ENCODE data around the gene XXYLT1. TPM values are rescaled to one million over a fixed set of nuclear protein-coding genes. Genes with fewer than 3 reads are reported as not detected.
A peak's percentile ranks its signal among the peaks of the same experiment; 100 is the strongest.

XXYLT1 gene
- total and polyA plus RNA-seq, 2 of the 8 experiments (the other 6 are each of a cell fraction or from before 2014, with no cell fraction given): 18.9 to 23.8 TPM

GRCh38 chr3:195041871-195042742 is 228.9 kb downstream of the XXYLT1 start:
- no peak overlapping the region for H3K56ac ChIP-seq (replicated peaks; ENCODE audit: insufficient read length, low read depth, low read length)
- H2BK5ac ChIP-seq (ENCODE audit: low read depth, low read length): no peak overlapping the region
- H2AFZ ChIP-seq (ENCODE audit: low read length): no peak overlapping the region
- no peak overlapping the region; the same call in 1 of the 2 replicates for H4K8ac ChIP-seq (ENCODE audit: extremely low read depth, insufficient read depth, low read length)
- ChIA-PET POLR2A (ENCODE audit: partially characterized antibody) (no interaction called here), CTCF (ENCODE audit: partially characterized antibody) (interaction anchor here (0.9 to 2.7 kb wide), 15 partner anchors 13 to 359 kb away, joined by 3 to 10 read pairs (median 4); no protein-coding TSS in a partner anchor)
- TF ChIP-seq SAP30 (IDR thresholded peaks at IDR 0.05; ENCODE audit: insufficient read depth, insufficient replicate concordance, low read length): no peak
- no peak for TF ChIP-seq SP4 (IDR thresholded peaks at IDR 0.05; ENCODE audit: low read length)
- TF ChIP-seq TAF1 (IDR thresholded peaks at IDR 0.05; ENCODE audit: low read depth, low read length): no peak
- no peak for TF ChIP-seq RNF2 (IDR thresholded peaks at IDR 0.05; ENCODE audit: borderline replicate concordance, low read depth, low read length, missing control alignments, poor library complexity, severe bottlenecking)
- DNase-seq (ENCODE audit: low read depth in 1 of 2, low spot score in 2 of 2) (peak in 1 of 2 experiments; percentile 49), FAIRE-seq (no peak)
- no peak overlapping the region for H3K4ac ChIP-seq (replicated peaks; ENCODE audit: insufficient read length, low read depth, low read length)
- H3K14ac ChIP-seq (ENCODE audit: insufficient read length): no peak overlapping the region
- H3K79me1 ChIP-seq (ENCODE audit: low read depth, low read length): no peaks in the 10 kb centered on the region
- H4K91ac ChIP-seq (replicated peaks; ENCODE audit: insufficient read length, low read length): peak overlapping the region; percentile 62
- no peak overlapping the region for H2BK15ac ChIP-seq (ENCODE audit: low read length)
- 87% methylated on average over 15 of the region's 16 CpGs; no CpG with 5 or more reads in 1 of the 2 experiments for WGBS, 2 experiments (ENCODE audit: extremely low coverage in 1 of 2, insufficient coverage in 1 of 2, insufficient read length in 1 of 2, insufficient replicate concordance in 2 of 2, low coverage in 1 of 2, low lambda C conversion rate in 2 of 2, missing lambda C conversion rate in 1 of 2)
- H4K20me1 ChIP-seq (replicated peaks in 1 of 2; ENCODE audit: control insufficient read depth in 1 of 2, insufficient read depth in 2 of 2, low read length in 2 of 2): no peaks in the 10 kb centered on the region
- H4K5ac ChIP-seq (ENCODE audit: insufficient read length, low read depth, low read length): no peak overlapping the region
- no peak overlapping the region for H2BK20ac ChIP-seq (ENCODE audit: low read length)
- no peaks in the 10 kb centered on the region for H3K79me2 ChIP-seq (ENCODE audit: control insufficient read depth in 1 of 2, insufficient read depth in 2 of 2, low read length in 2 of 2)
- H3K9ac ChIP-seq (replicated peaks in 1 of 4; ENCODE audit: extremely low read depth in 1 of 4, low read depth in 3 of 4, low read length in 3 of 4): no peak overlapping the region
- H3K36me3 ChIP-seq (ENCODE audit: control insufficient read depth in 2 of 4, insufficient read depth in 4 of 4, low read length in 3 of 4): no peaks in the 10 kb centered on the region
- H3K4me1 ChIP-seq (replicated peaks in 1 of 4; ENCODE audit: control insufficient read depth in 3 of 4, insufficient read depth in 4 of 4, low read length in 3 of 4): peaks cover 4 to 21% (median 12%) of the 10 kb centered on the region in 4 experiments
- H3K4me2 ChIP-seq (ENCODE audit: insufficient read depth in 1 of 2, low read depth in 2 of 2, low read length in 2 of 2): no peak overlapping the region
- no peaks in the 10 kb centered on the region for H3K23me2 ChIP-seq (ENCODE audit: low read depth, low read length)
- H2AK5ac ChIP-seq (ENCODE audit: low read depth, low read length): no peak overlapping the region
- H3K23ac ChIP-seq (ENCODE audit: insufficient read length): no peak overlapping the region
- H2BK12ac ChIP-seq (ENCODE audit: low read depth, low read length): 0 out of 2 replicates have a peak overlapping the region, but pooled peaks have one; percentile 19
- H3K4me3 ChIP-seq (ENCODE audit: extremely low read depth in 1 of 4, insufficient read depth in 2 of 4, low read depth in 3 of 4, low read length in 4 of 4): no peak overlapping the region
- H3K18ac ChIP-seq (ENCODE audit: extremely low read depth, low read length): no peak overlapping the region; the same call in 1 of the 2 replicates
- H3K27ac ChIP-seq (ENCODE audit: low read depth, low read length): no peak overlapping the region
- no peaks in the 10 kb centered on the region for H3K27me3 ChIP-seq (replicated peaks in 1 of 4; ENCODE audit: control insufficient read depth in 3 of 4, extremely low read depth in 1 of 4, insufficient read depth in 3 of 4, low read length in 3 of 4)
- H3K9me3 ChIP-seq (ENCODE audit: insufficient read depth in 2 of 2, low read depth in 1 of 2, low read length in 1 of 2): no peaks in the 10 kb centered on the region
- H2BK120ac ChIP-seq (replicated peaks; ENCODE audit: low read depth, low read length): no peak overlapping the region
